Fibroblast of skin of left quadriceps (primary cell): ENCODE data around the gene PFKP.
A peak's percentile ranks its signal among the peaks of the same experiment; 100 is the strongest.

Experiments
- DNase-seq, 2 experiments: peaks; one replicate each; pipeline ENCODE4 v3.0.0-alpha.2; 2013; ENCODE audit warnings: low read depth in 2 of 2

Gene PFKP

DNA sequence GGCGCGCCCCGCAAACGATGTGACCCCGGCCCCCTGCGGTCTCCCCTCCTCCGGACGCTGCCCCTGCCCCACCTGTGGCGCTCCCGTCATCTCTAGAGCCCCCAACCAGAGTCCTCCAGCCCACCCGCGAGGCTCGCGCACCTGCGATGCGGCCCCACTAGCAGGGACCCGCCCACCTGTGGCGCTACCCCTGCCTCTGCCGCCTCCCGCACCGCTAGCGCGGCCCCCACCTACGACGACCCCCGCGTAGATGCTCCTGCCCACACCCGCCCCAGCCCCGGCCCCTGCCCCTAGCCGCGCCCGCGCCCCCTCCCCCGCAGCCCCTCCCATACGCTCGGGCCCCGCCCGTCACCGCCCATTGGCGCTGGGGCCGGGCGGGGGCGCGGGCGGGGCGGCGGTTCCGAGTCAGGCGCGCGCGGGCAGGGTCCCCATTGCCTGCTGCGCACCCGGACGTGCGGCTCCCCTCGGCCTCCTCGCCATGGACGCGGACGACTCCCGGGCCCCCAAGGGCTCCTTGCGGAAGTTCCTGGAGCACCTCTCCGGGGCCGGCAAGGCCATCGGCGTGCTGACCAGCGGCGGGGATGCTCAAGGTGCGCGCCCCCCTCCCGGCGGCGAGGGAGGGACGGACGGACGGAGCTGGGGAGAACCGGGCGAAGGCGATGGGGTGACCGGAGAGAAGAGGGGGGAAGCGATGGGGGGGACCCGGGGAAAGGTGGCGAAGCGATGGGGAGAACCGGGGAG, at the start of gene PFKP:
Gene PFKP (plus strand): TSS at position 431 of the 741 bp plus-strand sequence. CDS start 48 bp downstream, at position 479.
- no peak for DNase-seq

DNA sequence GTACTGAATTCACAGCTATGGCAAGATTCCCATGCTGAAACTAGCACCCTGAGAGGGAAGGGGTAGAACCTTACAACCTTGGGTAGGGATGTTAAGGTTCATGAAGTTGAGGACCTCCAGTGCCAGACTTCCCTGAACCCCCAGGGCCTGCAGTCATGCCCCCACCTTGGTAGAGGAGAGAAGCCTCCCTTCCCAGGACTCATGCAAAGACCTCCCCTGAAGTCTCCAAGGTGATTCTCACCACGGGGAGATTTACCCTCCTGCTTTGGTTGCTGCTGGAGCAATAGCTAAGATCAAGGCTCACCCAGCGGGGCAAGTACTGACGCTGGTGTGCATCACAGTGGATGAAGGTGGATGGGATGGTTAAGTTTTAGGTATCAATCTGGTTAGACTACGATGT, 49.1 kb upstream of the PFKP start:
- DNase-seq = no peak

DNA sequence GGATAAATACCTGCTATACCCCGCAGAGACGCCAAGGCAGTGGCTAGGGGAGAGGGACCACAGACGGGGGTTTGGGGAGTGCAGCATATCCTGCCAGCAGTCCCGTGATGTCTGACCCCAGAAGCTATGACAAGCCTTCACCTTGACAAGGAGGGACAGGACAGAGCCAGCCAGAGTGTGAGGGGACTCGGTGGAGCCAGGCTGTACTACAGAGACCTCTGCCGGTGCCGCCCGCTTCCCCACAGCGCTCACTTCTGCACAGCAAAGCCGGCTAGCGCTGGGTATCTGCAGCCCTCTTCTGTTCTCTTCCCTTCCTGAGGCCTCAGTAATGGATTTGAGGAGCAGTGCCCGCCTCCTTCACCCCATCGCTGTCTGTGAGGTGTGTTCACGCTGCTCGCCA, 47.0 kb upstream of the PFKP start:
- DNase-seq = no peak

DNA sequence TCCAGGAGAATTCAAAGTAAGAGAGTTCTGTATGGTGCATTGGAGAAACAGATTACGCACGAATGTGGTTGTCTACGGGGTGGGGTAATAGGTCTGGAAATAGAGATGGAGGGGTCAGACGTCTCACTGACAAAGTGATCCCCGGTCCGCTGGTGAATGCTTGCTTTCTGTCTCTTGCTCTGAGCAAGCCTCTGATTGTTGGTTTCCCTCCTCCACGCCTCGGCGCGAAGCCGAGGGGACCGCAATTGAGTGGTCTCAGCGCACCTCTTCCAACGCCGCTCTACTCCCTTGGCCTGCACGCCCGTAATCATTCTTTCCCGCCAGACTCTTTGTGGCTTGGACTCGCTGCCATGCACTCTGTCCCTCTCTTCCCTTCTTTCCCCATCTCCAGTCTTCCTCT, 46.5 kb upstream of the PFKP start:
- DNase-seq = no peak

DNA sequence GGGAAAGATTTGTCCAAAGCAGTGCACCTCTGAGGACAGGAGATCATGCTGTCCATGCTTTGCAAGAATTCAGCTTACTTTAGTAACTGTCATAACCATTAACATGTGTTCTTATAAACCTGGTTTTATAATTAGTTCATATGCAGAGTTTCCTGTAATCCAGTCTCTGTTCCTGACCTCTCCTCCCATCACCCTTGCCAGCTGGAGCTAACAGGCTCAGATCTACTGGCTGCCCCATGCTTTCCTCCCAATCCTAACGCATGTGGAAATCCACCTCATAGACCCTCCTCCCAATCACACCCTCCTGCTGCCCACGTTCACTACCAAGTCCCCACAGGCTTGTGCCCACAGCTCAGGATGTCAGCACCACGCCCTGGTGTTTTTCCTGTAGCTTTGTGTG, 45.3 kb upstream of the PFKP start:
- DNase-seq = no peak

DNA sequence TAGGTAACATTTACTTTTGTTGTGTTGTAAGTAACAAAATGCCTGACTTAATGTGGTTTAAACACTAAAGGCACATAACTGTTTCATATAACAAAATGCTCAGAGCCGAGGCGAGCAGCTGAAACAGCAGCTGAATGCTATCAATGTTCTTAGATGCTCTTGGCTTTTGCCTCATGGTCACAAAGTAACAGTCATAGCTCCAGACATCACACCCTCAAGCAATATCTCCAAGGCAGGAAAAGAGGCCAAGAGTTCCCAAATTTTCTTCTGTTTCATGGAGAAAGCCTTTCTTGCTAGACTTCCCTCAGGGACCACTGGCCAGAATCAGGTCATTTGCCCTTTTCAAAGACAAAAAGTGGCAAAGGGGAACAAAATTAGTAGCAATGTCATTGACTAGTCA, 43.5 kb upstream of the PFKP start:
- no peak for DNase-seq

DNA sequence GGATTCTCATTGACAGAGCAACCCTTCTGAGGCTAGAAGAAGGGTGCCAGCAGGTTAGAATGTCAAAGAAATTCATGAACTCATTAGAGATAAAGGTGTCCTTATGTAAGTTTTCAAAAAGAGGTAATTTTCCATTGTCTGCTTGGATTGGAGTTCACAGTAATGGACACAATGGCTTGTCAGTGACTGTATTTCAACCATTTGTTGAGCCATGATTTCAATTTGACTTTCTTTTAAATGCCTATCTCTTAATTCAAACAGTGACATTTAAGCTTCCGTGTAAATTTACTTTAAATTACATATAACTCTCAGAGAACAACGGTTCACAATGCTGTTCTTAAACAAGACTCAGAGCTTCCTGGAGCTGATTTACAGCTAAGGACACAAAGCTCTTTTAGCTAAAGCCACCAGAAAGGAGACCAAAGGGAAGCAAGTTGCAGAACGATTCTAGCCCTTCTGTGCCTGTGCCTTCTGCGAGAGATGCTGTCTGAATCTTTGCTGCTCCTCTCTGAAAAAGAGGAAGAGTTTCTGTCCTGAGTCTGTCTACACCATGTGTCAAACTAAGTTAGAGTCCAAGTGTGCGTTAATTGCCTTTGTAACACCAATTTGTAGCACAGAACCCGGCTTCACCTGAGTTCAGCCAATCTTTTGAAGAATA, 42.2 kb upstream of the PFKP start:
- no peak for DNase-seq

- DNase-seq = no peak
Measured at GRCh38 chr10:3027866-3028265, 39.5 kb upstream of the PFKP start.

DNA sequence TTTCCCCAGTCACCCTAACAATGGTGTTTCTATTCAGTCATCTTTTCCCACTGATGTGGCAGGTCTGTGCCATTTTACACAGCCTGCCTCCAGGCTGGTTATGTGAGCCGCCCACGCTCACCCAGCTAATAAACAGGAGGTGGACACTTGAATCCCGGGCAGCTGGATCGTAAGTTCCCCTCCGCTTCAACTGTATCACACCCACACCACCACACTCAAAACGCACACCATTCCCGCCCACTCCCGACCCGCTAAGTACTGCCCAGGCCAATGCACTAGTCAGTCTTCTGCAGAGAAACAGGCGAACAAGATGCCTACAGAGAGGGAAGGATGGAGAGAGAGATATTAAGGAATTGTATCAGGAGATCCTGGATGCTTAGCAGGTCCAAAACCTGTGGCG, 38.9 kb upstream of the PFKP start:
- no peak for DNase-seq

GRCh38 chr10:3030765-3031164, 36.6 kb upstream of the PFKP start:
- DNase-seq = no peak

DNA sequence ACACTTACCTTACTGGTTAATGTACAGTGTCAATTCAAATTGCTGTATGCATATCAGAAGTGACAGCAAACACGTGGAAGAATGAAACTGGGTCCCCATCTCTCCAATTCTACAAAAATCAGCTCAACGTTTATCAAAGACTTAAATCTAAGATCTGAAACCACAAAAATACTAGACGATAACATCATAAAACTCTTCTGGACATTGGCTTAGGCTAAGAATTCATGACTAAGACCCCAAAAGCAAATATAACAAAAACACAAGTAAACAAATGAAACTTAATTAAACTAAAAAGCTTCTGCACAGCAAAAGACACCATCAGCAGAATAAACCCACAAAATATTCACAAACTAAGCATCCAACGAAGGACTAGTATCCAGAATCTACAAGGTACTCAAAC, 35.9 kb upstream of the PFKP start:
- no peak for DNase-seq

GRCh38 chr10:3033925-3034324, 33.4 kb upstream of the PFKP start:
- no peak for DNase-seq

- DNase-seq = no peak
Measured at GRCh38 chr10:3034616-3035015, 32.7 kb upstream of the PFKP start.

DNA sequence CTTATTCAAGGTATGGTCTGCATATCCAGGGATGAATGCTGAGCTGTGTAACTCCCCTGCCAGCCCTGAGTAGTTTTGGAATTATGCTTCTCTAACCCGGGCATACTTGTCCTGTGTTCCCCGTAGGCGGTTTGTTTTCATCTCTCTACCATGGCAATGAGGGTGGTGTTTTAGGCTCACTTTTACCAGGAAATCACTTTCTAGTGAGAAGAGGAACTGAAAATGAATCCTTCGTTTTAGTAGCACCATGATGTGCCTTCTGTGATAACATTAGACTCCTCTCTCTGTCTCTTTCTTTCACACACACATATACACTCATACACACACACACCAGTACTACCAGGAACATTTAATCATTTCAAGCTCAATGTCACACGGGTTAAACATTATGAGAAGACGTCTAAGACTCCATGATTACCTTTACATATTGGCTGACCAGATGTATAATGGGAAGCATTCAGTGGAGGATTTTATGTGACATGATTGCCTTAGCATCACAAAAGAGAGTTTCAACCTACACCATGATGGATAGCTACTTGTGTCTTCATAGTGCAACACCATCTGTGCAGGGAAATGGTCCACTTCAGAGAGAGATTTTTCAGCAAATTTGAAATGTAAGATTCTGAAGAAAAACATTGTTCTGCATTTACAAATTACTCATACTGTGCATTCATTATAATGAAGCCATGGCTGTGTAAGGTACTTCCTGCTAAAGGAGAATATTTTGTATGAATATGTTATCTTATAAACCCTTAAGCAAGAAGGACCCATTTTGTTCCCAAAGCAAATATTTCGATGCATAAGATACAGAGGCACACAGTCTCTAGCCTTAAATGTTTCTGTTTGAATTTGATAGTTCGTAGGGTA, 31.0 kb upstream of the PFKP start:
- no peak for DNase-seq

- no peak for DNase-seq
Measured at GRCh38 chr10:3037182-3037581, 30.2 kb upstream of the PFKP start.

DNA sequence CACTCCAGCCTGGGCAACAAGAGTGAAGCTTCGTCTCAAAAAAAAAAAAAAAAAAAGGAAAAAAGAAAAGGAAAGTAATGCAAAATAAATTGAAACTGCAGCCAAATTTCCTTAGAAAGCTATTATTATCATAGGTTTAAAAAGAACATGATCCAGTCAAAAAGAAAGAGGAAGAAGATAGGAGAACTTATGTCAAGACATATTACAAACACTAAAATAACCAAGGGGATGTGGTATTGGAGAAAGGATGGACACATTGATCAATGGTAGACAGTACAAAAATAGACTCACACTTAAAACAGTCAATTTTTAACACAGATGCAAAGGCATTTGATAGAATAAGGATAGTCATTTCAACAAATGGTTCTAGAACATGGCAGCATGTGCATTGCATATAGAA, 27.3 kb upstream of the PFKP start:
- no peak for DNase-seq

DNA sequence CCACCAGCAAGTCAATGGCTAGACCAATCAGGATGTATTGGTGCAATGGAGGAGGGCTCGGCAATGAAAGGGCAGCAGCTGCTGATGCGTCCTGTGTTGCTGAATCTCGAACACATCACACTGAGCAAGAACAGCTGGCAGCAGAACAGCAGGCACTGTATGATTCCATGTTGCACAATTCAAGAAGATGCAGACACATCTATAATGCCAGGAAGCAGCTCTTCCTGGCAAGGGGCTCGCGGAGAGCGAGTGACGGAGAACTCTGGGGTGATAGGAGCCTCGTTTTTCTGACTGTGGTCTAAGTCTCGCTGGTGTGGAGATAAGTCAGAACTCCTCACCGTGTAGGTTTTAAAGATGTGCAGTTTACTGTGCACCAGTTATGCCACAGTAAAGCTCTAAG, 24.8 kb upstream of the PFKP start:
- DNase-seq = no peak

DNA sequence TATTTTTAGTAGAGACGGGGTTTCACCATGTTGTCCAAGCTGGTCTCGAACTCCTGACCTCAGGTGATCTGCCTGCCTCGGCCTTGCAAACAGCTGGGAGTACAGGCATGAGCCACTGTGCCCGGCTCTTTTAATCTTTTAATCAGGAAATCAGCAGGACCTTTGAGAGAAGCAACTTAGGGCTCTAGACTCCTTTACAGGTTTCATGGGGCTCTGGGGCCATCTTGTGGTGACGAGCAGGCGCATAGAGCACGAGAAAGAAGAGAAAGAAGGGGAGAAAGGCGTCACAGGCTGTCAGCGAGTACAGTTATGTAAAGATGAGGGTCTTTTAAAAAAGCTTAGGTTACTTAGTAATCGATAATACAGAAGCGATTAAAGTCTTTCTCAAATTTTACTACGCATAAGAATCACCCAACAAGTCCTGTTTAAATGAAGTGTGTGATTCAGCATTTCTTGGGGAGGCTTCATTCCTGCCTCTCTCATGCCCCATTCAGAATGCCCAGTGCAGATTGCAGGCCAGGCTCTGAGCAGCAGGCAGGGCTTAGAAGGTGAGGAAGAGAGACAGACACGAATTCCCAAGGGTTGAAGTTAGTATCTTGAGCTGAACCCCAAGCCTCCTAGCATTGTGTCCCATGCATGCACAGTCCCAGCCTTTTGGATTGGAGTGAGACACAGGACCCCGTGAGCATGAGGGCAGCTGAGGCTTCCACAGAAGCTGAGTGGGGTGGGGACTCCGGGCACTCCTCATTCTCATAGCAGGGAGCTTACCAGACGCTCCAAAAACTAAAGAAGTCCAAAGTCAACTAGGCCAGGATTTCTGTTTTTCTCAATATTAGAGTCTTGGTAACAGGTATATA, 23.6 kb upstream of the PFKP start:
- peak; percentile 53 to 58 for DNase-seq

DNA sequence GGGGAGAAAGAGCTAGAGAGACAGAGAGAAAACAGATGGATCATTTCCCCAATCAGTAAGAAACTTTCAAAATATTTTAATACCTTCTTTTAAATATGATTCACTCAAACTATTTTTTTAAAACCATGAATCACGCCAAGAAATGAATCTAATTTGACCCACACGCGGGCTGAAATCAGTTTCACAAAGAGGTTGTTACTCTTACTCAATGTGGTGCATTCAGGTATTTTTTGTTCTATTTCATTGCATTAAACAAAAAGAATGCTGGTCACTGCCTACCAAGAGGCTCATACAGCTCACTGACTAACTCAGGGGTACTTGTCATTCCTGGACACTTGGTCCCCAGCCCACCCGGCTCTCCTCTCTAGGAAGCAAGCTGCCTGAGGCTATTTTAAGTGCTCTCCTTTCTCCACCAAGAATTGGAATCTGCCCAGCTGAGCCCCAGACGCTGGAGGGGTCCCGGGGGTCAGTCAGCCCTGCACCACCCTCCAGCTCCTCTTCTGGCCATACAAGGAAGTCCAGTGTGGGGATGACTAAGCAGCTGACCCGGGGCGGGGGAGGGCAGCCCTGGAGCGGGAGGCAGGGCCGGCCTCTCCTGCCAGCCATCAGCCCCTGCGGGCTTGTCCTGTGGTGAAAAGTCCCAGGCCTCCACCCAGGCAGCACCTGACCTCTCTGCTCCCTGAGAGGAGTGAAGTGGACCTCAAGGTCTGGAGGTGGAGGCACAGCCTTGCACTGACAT, 21.7 kb upstream of the PFKP start:
- DNase-seq = peak; percentile 56 to 60

GRCh38 chr10:3046210-3046779, 21.1 kb upstream of the PFKP start:
- DNase-seq = no peak
